Thoracic aorta (tissue), 2 donors: ENCODE data around the gene NNAT. TPM values are rescaled to one million over a fixed set of nuclear protein-coding genes. Genes with fewer than 3 reads are reported as not detected.
"Not testable (repeated sequence)": the region's sequence is repeated elsewhere in the genome, so short reads cannot be mapped to it uniquely, and the experiment has no call there.

Source experiments
- ATAC-seq: fragments of 150-250 bp; one replicate; pipeline ENCODE4 v1.8.0; 2017; ENCODE audit warnings: low read depth; ENCODE audit not compliant: insufficient number of reproducible peaks, low FRiP score
- DNase-seq: peaks from one replicate; pipeline ENCODE4 v3.0.0-alpha.2; 2020; ENCODE audit warnings: low spot score
- H3K27ac ChIP-seq, 2 donors: fragments of 200-600 bp; sonication (generic); 1 replicate in 1 of 2; 2 replicates in 1 of 2; pipeline ENCODE4 v1.5.1; 2016; ENCODE audit warnings: mild to moderate bottlenecking in 2 of 2, moderate library complexity in 2 of 2
- H3K27me3 ChIP-seq: fragments of 200-600 bp; sonication (generic); replicated peaks from 2 replicates; pipeline ENCODE4 v1.6.0; 2016; ENCODE audit warnings: mild to moderate bottlenecking; ENCODE audit not compliant: insufficient read depth
- H3K36me3 ChIP-seq: fragments of 200-600 bp; sonication (generic); one replicate; pipeline ENCODE4 v1.5.1; 2016
- H3K4me1 ChIP-seq, 2 donors: fragments of 200-600 bp; sonication (generic); 1 replicate in 1 of 2; 2 replicates in 1 of 2; pipeline versions ENCODE4 v1.5.1 to v1.6.0; 2016; ENCODE audit warnings: low read depth in 2 of 2, mild to moderate bottlenecking in 1 of 2; ENCODE audit not compliant: control insufficient read depth in 1 of 2
- H3K4me3 ChIP-seq: fragments of 200-600 bp; sonication (generic); 2 replicates; pipeline ENCODE4 v1.5.1; 2016; ENCODE audit warnings: mild to moderate bottlenecking
- H3K9me3 ChIP-seq: fragments of 200-600 bp; sonication (generic); 2 replicates; pipeline ENCODE4 v1.5.1; 2016
- total RNA-seq, 2 donors: library from RNA; depleted of rRNA; stranded (reverse); fragments of >200 nt; gene quantifications; one replicate each; pipeline versions ENCODE4 v1.1.0 to v1.2.3, GENCODE V29; 2016
- TF ChIP-seq, protein P1 (sequence below): fragments of 200-600 bp; sonication (generic); IDR thresholded peaks from one replicate; pipeline ENCODE4 v1.5.1; 2019; ENCODE audit warnings: antibody characterized with exemption

Gene NNAT
- total RNA-seq, 2 donors from 2014 or later = 0.81 TPM; not detected in 1

DNA sequence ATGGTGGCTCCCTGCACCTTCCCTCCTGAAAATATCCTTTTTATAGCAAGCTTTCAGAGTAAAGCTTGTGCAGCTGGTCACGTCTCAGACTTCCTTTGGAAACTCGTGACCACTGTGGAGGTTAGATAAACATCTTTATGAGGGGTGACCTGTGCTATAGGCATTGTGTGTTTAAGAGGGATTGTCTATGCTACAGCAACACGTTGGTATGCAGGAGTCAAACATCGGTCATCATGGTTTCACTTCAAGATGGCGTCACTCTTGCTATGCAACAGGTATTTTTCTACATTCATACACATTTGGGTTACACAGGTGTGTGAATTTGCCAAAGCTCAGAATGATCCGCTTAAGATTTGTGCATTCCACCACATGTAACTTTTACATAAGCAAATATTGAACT, 21.2 kb downstream of the NNAT start:
- Histone ChIP-seq H3K9me3 (no peaks in the 10 kb centered on the region), H3K4me3 (no peak overlapping the region), H3K27ac (no peak overlapping the region), H3K4me1 (no peaks in the 10 kb centered on the region), H3K36me3 (no peaks in the 10 kb centered on the region), H3K27me3 (no peaks in the 10 kb centered on the region)
- ATAC-seq (no peak), DNase-seq (no peak)
- TF ChIP-seq, protein P1, sequence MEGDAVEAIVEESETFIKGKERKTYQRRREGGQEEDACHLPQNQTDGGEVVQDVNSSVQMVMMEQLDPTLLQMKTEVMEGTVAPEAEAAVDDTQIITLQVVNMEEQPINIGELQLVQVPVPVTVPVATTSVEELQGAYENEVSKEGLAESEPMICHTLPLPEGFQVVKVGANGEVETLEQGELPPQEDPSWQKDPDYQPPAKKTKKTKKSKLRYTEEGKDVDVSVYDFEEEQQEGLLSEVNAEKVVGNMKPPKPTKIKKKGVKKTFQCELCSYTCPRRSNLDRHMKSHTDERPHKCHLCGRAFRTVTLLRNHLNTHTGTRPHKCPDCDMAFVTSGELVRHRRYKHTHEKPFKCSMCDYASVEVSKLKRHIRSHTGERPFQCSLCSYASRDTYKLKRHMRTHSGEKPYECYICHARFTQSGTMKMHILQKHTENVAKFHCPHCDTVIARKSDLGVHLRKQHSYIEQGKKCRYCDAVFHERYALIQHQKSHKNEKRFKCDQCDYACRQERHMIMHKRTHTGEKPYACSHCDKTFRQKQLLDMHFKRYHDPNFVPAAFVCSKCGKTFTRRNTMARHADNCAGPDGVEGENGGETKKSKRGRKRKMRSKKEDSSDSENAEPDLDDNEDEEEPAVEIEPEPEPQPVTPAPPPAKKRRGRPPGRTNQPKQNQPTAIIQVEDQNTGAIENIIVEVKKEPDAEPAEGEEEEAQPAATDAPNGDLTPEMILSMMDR = no peak

DNA sequence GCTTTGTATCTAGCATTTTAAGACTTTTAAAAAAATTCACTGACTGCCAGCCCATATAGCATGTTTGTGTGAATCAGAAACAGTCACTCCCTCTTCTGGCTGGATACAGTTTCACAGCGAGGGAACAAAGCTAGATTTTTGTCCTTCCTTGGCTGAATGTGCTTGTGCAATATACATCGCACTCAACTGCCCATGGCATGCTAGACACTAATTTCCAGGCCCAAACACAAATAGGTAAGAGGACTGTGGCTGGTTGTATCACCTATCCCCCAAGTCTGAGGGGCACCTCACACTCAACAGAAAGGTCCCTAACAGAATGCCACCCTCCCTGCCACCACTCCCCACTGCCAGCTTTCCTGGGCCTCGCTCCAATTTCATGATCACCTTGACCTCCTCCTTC, 22.8 kb downstream of the NNAT start:
- Histone ChIP-seq H3K27ac (no peak overlapping the region), H3K4me1 (no peaks in the 10 kb centered on the region), H3K36me3 (no peaks in the 10 kb centered on the region), H3K4me3 (no peak overlapping the region), H3K27me3 (no peaks in the 10 kb centered on the region), H3K9me3 (no peaks in the 10 kb centered on the region)
- ATAC-seq (no peak), DNase-seq (no peak)
- TF ChIP-seq, protein P1 = no peak

DNA sequence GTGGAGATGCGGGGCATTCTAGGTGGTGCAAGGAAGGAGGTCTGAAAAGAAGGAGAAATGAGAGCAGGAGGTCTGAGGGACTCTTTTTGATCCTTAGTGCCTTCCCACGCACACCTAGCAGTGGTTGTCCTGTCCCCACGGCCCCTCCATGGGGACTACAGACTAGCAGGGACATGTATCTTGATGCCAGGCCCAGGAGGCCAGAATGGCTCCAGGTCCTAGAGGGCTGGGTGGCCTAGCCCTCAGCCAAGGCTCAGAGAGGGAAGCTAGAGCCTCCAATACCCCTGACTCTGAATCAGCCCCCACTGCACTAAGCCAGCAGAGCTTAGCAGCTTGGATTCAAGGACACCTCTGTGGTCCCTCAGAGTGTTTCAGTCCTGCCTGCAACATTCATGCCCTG, 23.3 kb downstream of the NNAT start:
- H3K4me3 ChIP-seq = no peak overlapping the region
- DNase-seq (no peak), ATAC-seq (no peak)
- TF ChIP-seq, protein P1 = no peak
- no peak overlapping the region for H3K27ac ChIP-seq
- H3K36me3 ChIP-seq = no peaks in the 10 kb centered on the region
- no peaks in the 10 kb centered on the region for H3K27me3 ChIP-seq
- no peaks in the 10 kb centered on the region for H3K4me1 ChIP-seq
- no peaks in the 10 kb centered on the region for H3K9me3 ChIP-seq

DNA sequence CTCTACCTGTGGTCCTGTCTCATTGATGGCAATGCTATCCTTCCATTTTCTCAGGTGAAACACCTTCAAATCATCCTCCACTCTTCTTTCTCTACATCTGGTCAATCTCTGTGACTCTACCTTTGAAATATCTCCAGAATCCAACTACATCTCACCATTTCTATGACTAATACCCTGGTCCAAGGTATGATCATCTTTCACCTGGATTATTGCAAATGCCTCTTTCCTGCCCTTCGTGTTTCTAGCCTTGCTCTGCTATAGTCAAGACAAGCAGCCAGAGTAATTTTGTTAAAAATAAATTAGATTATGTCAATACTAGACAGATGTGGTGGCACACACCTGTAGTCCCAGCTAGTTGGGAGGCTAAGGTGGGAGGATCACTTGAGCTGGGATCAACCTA, 24.5 kb downstream of the NNAT start:
- H3K9me3 ChIP-seq = no peaks in the 10 kb centered on the region
- TF ChIP-seq, protein P1 = no peak
- H3K4me1 ChIP-seq = no peaks in the 10 kb centered on the region
- no peaks in the 10 kb centered on the region for H3K27me3 ChIP-seq
- no peak overlapping the region for H3K27ac ChIP-seq
- H3K36me3 ChIP-seq = no peaks in the 10 kb centered on the region
- H3K4me3 ChIP-seq = no peak overlapping the region
- ATAC-seq (no peak), DNase-seq (no peak)

DNA sequence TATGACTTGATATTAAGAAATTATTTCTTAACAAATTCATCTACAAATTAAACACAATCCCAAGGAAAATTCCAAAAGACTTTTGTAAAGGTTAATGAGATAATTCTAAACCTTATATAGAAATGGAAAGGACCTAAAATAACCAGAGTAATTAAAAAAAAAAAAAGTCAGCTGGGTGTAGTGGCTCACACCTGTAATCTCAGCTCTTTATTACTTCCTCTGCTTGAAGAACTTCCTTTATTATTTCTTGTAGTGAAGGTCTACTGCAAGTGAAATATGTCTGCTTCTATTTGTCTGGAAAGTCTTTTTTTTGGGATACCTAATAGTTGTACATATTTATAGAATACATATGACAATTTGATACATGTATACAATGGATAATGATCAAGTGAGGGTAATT, 26.9 kb downstream of the NNAT start:
- Histone ChIP-seq H3K27me3 (no peaks in the 10 kb centered on the region), H3K27ac (no peak overlapping the region), H3K36me3 (no peaks in the 10 kb centered on the region), H3K4me3 (no peak overlapping the region), H3K4me1 (no peaks in the 10 kb centered on the region), H3K9me3 (no peaks in the 10 kb centered on the region)
- TF ChIP-seq, protein P1 = no peak
- ATAC-seq = no peak
- no peak for DNase-seq

DNA sequence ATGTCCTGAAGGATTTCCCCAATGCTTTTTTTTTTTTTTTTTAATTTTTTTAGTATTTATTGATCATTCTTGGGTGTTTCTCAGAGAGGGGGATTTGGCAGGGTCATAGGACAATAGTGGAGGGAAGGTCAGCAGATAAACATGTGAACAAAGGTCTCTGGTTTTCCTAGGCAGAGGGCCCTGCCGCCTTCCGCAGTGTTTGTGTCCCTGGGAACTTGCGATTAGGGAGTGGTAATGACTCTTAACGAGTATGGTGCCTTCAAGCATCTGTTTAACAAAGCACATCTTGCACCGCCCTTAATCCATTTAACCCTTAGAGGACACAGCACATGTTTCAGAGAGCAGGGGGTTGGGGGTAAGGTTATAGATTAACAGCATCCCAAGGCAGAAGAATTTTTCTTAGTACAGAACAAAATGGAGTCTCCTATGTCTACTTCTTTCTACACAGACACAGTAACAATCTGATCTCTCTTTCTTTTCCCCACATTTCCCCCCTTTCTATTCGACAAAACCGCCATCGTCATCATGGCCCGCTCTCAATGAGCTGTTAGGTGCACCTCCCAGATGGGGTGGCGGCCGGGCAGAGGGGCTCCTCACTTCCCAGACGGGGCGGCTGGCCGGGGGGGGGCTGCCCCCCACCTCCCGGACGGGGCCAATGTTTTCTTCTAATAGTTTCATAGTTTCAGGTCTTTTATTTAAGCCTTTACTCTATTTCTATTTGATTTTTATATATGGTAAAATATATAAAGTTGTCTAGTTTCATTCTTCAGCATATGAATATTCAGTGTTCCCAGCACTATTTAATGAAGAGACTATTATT, 29.3 kb downstream of the NNAT start:
- ATAC-seq, H3K36me3 ChIP-seq: not testable (repeated sequence)

DNA sequence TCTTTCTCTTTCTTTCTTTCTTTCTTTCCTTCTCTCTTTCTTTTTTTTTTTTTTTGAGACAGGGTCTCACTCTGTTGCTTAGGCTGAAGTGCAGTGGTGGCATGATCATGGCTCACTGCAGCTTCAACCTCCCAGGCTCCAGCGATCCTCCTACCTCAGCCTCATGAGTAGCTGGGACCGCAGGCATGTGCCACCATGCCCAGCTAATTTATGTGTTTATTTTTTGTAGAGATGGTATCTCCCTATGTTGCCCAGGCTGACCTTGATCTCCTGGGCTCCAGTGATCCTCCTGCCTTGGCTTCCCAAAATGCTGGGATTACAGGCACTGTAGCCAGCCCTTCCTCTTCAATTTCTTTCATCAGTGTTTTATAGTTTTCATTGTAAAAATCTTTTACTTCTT, 30.6 kb downstream of the NNAT start:
- H3K9me3 ChIP-seq, H3K27me3 ChIP-seq, ATAC-seq, H3K4me1 ChIP-seq, DNase-seq, H3K4me3 ChIP-seq, H3K36me3 ChIP-seq, H3K27ac ChIP-seq: not testable (repeated sequence)

More for the DNA sequence above, 29.3 kb downstream of the NNAT start:
- H3K27me3 ChIP-seq, H3K4me3 ChIP-seq, DNase-seq, H3K27ac ChIP-seq, H3K9me3 ChIP-seq, H3K4me1 ChIP-seq: not testable (repeated sequence)
